Thyroid gland (tissue), 4 donors: ENCODE data around the gene SELENOP.

Experiments used
- CTCF ChIP-seq, 6 experiments: fragments of 200-600 bp in 3 of 6; fragments of 450-650 bp in 3 of 6; sonication (generic) in 3 of 6; IDR thresholded peaks; one replicate each; pipeline ENCODE4 v1.5.1; 2016 to 2019; ENCODE audit warnings: antibody characterized with exemption in 6 of 6, mild to moderate bottlenecking in 2 of 6, inconsistent platforms in 1 of 6, moderate library complexity in 1 of 6
- POLR2A ChIP-seq, 2 donors: fragments of 450-650 bp; IDR thresholded peaks; one replicate each; pipeline ENCODE4 v1.6.1; 2017; ENCODE audit warnings: antibody characterized with exemption in 2 of 2, mild to moderate bottlenecking in 2 of 2, moderate library complexity in 1 of 2

- TF ChIP-seq CTCF (IDR thresholded peaks at IDR 0.05) (no peak), POLR2A (IDR thresholded peaks at IDR 0.05) (no peak)
These were observed 61.2 kb downstream of the SELENOP start for GRCh38 chr5:42750507-42750906.
